Calu3 (cell line): ENCODE measurements around the gene WDR93. TPM values are rescaled to one million over a fixed set of nuclear protein-coding genes. Genes with fewer than 3 reads are reported as not detected.

Source experiments
- BruUV-seq: library from RNA; stranded (reverse); fragments of 400-500 nt; replicated peaks from 2 replicates; lab custom pipeline; 2021; lab: Mats Ljungman, UMichigan
- CTCF ChIA-PET: fragments of 300-600 bp; sonication (Branson Sonifier 250); formaldehyde crosslinking; loops from one replicate; lab custom pipeline; 2022; ENCODE audit warnings: antibody characterized with exemption; lab: Charles Lee
- DNase-seq: peaks from one replicate; pipeline ENCODE4 v3.0.0; 2022
- H3K27ac Mint-ChIP-seq: one replicate; pipeline ENCODE4 v1.8.0; 2022; ENCODE audit warnings: mixed read lengths; ENCODE audit not compliant: unreplicated experiment
- H3K27me3 Mint-ChIP-seq: one replicate; pipeline ENCODE4 v1.8.0; 2022; ENCODE audit warnings: mixed read lengths; ENCODE audit not compliant: unreplicated experiment
- H3K36me3 Mint-ChIP-seq: one replicate; pipeline ENCODE4 v1.8.0; 2022; ENCODE audit warnings: mild to moderate bottlenecking, moderate library complexity, mixed read lengths; ENCODE audit not compliant: insufficient read depth, unreplicated experiment
- H3K4me1 Mint-ChIP-seq: one replicate; pipeline ENCODE4 v1.8.0; 2022; ENCODE audit warnings: mild to moderate bottlenecking, low read depth, mixed read lengths; ENCODE audit not compliant: unreplicated experiment
- H3K4me3 Mint-ChIP-seq: one replicate; pipeline ENCODE4 v1.8.0; 2022; ENCODE audit warnings: mild to moderate bottlenecking, low read depth, moderate library complexity, mixed read lengths; ENCODE audit not compliant: unreplicated experiment
- H3K9me3 Mint-ChIP-seq: one replicate; pipeline ENCODE4 v1.8.0; 2022; ENCODE audit warnings: low read depth, mixed read lengths; ENCODE audit not compliant: unreplicated experiment
- intact Hi-C: fragments of 100-400 bp; cut with micrococcal nuclease; formaldehyde crosslinking; loops from one replicate; pipeline ENCODE4 v1.10.0; 2022; ENCODE audit not compliant: unreplicated experiment
- total RNA-seq: library from RNA; stranded (reverse); gene quantifications from 2 replicates; pipeline ENCODE4 v1.2.3, GENCODE V29; 2022
- TF ChIP-seq, protein P1 (sequence below): fragments of 200-600 bp; IDR thresholded peaks from one replicate; pipeline ENCODE4 v1.8.0; 2022; ENCODE audit warnings: antibody characterized with exemption; ENCODE audit not compliant: unreplicated experiment

The WDR93 gene
- total RNA-seq, 1 experiment from 2014 or later = not detected

- Mint-ChIP-seq H3K27me3 (peaks cover 52% of the 10 kb centered on the region), H3K36me3 (no peaks in the 10 kb centered on the region), H3K9me3 (no peaks in the 10 kb centered on the region), H3K4me1 (no peaks in the 10 kb centered on the region), H3K27ac (no peak overlapping the region), H3K4me3 (no peak overlapping the region)
- CTCF ChIA-PET = no interaction called here
- DNase-seq = no peak
- no TSS peak for BruUV-seq
- TF ChIP-seq, protein P1, sequence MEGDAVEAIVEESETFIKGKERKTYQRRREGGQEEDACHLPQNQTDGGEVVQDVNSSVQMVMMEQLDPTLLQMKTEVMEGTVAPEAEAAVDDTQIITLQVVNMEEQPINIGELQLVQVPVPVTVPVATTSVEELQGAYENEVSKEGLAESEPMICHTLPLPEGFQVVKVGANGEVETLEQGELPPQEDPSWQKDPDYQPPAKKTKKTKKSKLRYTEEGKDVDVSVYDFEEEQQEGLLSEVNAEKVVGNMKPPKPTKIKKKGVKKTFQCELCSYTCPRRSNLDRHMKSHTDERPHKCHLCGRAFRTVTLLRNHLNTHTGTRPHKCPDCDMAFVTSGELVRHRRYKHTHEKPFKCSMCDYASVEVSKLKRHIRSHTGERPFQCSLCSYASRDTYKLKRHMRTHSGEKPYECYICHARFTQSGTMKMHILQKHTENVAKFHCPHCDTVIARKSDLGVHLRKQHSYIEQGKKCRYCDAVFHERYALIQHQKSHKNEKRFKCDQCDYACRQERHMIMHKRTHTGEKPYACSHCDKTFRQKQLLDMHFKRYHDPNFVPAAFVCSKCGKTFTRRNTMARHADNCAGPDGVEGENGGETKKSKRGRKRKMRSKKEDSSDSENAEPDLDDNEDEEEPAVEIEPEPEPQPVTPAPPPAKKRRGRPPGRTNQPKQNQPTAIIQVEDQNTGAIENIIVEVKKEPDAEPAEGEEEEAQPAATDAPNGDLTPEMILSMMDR = no peak
- intact Hi-C loops = no loop called here
Measured at GRCh38 chr15:89707577-89707976, 17.0 kb downstream of the WDR93 start.

DNA sequence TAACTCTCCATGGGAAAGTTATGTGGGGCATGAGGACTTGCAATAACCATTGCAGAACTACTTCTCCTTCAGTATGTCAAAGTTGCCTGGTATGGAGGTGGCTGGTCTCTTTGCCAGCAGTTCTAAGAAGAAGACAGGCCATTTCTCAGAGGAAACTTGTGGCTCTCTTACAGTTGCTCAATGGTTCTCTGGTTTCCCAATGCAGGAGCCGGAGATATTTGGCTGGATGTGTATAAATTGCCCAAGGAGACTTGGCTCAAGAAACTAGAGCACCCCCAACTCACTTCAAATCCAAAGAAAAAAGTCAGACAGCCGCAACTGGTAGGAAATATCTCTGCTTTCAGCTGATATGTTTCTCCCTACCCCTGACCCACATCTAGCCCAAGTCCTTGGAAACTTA lies 24.2 kb downstream of the WDR93 start:
- Mint-ChIP-seq H3K9me3 (no peaks in the 10 kb centered on the region), H3K4me1 (no peaks in the 10 kb centered on the region), H3K27ac (no peak overlapping the region), H3K27me3 (no peaks in the 10 kb centered on the region), H3K36me3 (no peaks in the 10 kb centered on the region), H3K4me3 (no peak overlapping the region)
- intact Hi-C loops = no loop called here
- BruUV-seq = no TSS peak
- CTCF ChIA-PET = no interaction called here
- TF ChIP-seq, protein P1 = no peak
- DNase-seq = no peak

DNA sequence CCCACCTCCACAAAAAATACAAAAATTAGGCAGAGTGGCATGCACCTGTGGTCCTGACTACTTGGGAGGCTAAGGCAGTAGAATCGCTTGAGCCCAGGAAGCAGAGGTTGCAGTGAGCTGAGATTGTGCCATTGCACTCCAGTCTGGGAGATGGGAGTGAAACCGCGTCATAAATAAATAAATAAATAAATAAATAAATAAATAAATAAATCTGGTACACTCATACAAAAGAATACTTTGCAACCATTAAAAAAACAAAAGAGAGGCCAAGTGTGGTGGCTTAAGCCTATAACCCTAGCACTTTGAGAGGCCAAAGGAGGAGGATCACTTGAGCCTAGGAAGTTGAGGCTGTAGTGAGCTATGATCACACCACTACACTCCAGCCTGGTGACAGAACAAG lies 32.4 kb downstream of the WDR93 start:
- Mint-ChIP-seq H3K9me3 (peaks cover 2% of the 10 kb centered on the region), H3K36me3 (no peaks in the 10 kb centered on the region), H3K27me3 (peaks cover 17% of the 10 kb centered on the region), H3K4me1 (no peaks in the 10 kb centered on the region), H3K27ac (no peak overlapping the region), H3K4me3 (no peak overlapping the region)
- TF ChIP-seq, protein P1 = no peak
- no peak for DNase-seq
- CTCF ChIA-PET = no interaction called here
- intact Hi-C loops = no loop called here
- no TSS peak for BruUV-seq

DNA sequence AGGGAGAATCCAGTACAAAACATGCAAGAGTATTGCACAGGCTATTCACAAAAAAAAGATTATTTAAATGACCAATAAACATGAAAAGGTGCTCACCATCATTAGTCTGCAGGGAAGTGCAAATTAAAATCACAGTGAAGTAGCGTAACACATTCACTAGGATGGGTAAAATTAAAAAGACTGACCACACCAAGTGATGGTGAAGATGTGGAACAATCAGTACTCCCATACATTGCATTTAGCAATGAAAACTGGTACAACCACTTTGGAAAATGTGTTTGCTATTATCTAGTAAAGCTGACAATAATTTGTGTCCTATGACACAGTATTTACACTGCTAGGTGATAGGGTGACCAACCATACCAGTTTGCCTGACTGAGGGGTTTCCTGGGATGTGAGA lies 34.0 kb downstream of the WDR93 start:
- Mint-ChIP-seq H3K27ac (no peak overlapping the region), H3K4me1 (no peaks in the 10 kb centered on the region), H3K9me3 (peaks cover 2% of the 10 kb centered on the region), H3K4me3 (no peak overlapping the region), H3K36me3 (no peaks in the 10 kb centered on the region), H3K27me3 (peaks cover 23% of the 10 kb centered on the region)
- TF ChIP-seq, protein P1 = no peak
- DNase-seq = no peak
- CTCF ChIA-PET = no interaction called here
- no TSS peak for BruUV-seq
- intact Hi-C loops = no loop called here
